ENCODE results near the gene TNFRSF9.

DNA sequence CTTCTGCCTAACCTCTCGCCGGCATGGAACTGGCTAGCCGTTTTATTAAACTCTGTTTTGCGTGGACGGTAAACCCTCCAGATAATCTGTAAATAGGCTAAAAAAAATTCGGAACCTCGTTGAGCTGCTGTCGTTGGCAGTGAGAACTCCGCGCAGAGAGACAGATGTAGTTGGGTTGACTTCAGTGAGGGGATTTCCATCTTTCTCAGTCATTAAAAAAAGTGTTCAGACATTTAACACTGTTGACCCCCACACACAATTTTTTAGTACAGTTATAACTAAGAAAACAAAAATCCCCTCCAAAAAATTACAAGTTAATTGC lies 21.3 kb upstream of the TNFRSF9 start:
- TF ChIP-seq EZH2 (IDR thresholded peaks at IDR 0.05; ENCODE audit: low read length): no peak
- TF ChIP-seq, protein P1, sequence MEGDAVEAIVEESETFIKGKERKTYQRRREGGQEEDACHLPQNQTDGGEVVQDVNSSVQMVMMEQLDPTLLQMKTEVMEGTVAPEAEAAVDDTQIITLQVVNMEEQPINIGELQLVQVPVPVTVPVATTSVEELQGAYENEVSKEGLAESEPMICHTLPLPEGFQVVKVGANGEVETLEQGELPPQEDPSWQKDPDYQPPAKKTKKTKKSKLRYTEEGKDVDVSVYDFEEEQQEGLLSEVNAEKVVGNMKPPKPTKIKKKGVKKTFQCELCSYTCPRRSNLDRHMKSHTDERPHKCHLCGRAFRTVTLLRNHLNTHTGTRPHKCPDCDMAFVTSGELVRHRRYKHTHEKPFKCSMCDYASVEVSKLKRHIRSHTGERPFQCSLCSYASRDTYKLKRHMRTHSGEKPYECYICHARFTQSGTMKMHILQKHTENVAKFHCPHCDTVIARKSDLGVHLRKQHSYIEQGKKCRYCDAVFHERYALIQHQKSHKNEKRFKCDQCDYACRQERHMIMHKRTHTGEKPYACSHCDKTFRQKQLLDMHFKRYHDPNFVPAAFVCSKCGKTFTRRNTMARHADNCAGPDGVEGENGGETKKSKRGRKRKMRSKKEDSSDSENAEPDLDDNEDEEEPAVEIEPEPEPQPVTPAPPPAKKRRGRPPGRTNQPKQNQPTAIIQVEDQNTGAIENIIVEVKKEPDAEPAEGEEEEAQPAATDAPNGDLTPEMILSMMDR (optimal IDR thresholded peaks at IDR 0.05 in 1 of 3, IDR thresholded peaks at IDR 0.05 in 1 of 3, conservative IDR thresholded peaks at IDR 0.05 in 1 of 3; ENCODE audit: extremely low read depth in 1 of 3, insufficient read depth in 2 of 3, low read length in 3 of 3): no peak

All from keratinocyte (primary cell).